ENCODE measurements around the gene SCIN. TPM values are rescaled to one million over a fixed set of nuclear protein-coding genes. Genes with fewer than 3 reads are reported as not detected.

The SCIN gene
- total RNA-seq, 1 experiment from 2014 or later = 0.39 TPM

DNA sequence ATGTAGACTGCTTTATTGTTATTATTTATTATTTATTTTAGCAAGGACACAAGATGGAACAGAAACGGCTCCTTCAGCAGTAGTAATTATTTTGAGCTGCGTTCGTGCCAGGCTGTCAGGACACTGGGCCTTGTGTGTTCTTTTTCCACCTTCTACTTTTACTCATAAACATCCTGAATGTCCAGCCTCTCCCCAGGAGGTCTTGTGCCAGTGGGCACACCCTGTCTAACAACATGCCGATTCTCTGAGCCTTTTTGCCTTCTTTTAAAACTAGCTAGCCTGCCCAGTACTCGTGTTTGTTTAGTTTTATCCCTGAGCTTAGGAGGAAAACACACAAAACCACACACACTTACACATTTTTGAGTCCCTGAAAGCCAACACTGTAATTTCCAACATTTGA is 1.2 kb downstream of the SCIN start:
- no peaks in the 10 kb centered on the region for H3K36me3 ChIP-seq (ENCODE audit: insufficient read depth, low read length, poor library complexity, severe bottlenecking)
- BruUV-seq (replicated peaks) = no TSS peak
- TF ChIP-seq EZH2 (IDR thresholded peaks at IDR 0.05; ENCODE audit: borderline replicate concordance, low read depth, low read length, poor library complexity, severe bottlenecking) = no peak
- no peak for TF ChIP-seq CTCF (conservative IDR thresholded peaks at IDR 0.05; ENCODE audit: low read depth, low read length)
- DNase-seq (ENCODE audit: low spot score) = no peak
- intact Hi-C loops (cut with micrococcal nuclease; ENCODE audit: unreplicated experiment) = no loop called here
- CTCF ChIA-PET = no interaction called here
- no peak overlapping the region for H3K27ac ChIP-seq (ENCODE audit: low read depth, low read length, poor library complexity, severe bottlenecking)
- no peaks in the 10 kb centered on the region for H3K4me1 ChIP-seq (ENCODE audit: insufficient read depth, low read length, poor library complexity, severe bottlenecking)
- no peak overlapping the region for H3K4me3 ChIP-seq (ENCODE audit: low read depth, low read length, poor library complexity, severe bottlenecking)
- peaks cover 34% of the 10 kb centered on the region for H3K27me3 ChIP-seq (replicated peaks; ENCODE audit: insufficient read depth, low read depth, low read length, poor library complexity)
- no peaks in the 10 kb centered on the region for H3K9me3 ChIP-seq (ENCODE audit: low read depth, low read length, poor library complexity, severe bottlenecking)
- POLR2A ChIA-PET (ENCODE audit: low non-redundant PET) = no interaction called here

DNA sequence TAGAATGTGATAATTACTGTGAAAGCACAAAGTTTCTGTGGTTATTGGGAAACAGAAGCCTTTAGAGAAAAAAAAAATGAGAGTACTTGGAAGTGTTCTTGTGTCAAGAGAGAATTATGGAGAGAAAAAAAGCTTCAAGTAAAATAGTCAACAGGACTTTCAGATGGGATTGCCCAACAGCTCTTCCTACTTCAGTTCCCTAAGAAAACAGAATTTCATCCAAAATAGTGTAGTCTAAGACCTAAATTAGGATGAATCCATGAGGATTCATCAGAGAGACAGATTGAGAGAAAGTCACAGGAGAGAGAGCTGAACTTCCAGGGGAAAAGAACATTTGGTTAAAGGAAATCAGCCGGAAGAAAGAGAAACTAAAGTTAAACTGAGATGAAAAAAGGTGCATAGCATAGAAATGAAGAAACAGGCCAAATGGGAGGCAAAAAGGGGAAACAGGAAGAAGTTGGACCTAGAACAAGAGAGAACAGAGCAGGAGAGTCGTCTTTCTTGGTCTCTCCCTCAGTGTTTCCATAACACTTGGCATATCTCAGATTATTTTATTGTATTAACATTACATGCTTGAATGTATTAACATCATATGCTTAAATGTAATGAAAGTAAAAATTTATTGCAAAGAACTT is 2.5 kb downstream of the SCIN start:
- BruUV-seq (replicated peaks) = no TSS peak
- no peak for TF ChIP-seq CTCF (conservative IDR thresholded peaks at IDR 0.05; ENCODE audit: low read depth, low read length)
- TF ChIP-seq EZH2 (IDR thresholded peaks at IDR 0.05; ENCODE audit: borderline replicate concordance, low read depth, low read length, poor library complexity, severe bottlenecking) = no peak
- no peak for DNase-seq (ENCODE audit: low spot score)
- intact Hi-C loops (cut with micrococcal nuclease; ENCODE audit: unreplicated experiment) = no loop called here
- CTCF ChIA-PET = no interaction called here
- Histone ChIP-seq H3K27me3 (replicated peaks; ENCODE audit: insufficient read depth, low read depth, low read length, poor library complexity) (peaks cover 34% of the 10 kb centered on the region), H3K27ac (ENCODE audit: low read depth, low read length, poor library complexity, severe bottlenecking) (no peak overlapping the region), H3K36me3 (ENCODE audit: insufficient read depth, low read length, poor library complexity, severe bottlenecking) (no peaks in the 10 kb centered on the region), H3K4me3 (ENCODE audit: low read depth, low read length, poor library complexity, severe bottlenecking) (no peak overlapping the region), H3K9me3 (ENCODE audit: low read depth, low read length, poor library complexity, severe bottlenecking) (no peaks in the 10 kb centered on the region), H3K4me1 (ENCODE audit: insufficient read depth, low read length, poor library complexity, severe bottlenecking) (no peaks in the 10 kb centered on the region)
- POLR2A ChIA-PET (ENCODE audit: low non-redundant PET) = no interaction called here

- no peak overlapping the region for H3K4me3 ChIP-seq (ENCODE audit: low read depth, low read length, poor library complexity, severe bottlenecking)
- H3K9me3 ChIP-seq (ENCODE audit: low read depth, low read length, poor library complexity, severe bottlenecking) = no peaks in the 10 kb centered on the region
- H3K27me3 ChIP-seq (replicated peaks; ENCODE audit: insufficient read depth, low read depth, low read length, poor library complexity) = peaks cover 34% of the 10 kb centered on the region
- DNase-seq (ENCODE audit: low spot score) = no peak
- CTCF ChIA-PET = no interaction called here
- no peak overlapping the region for H3K27ac ChIP-seq (ENCODE audit: low read depth, low read length, poor library complexity, severe bottlenecking)
- TF ChIP-seq CTCF (conservative IDR thresholded peaks at IDR 0.05; ENCODE audit: low read depth, low read length) (no peak), EZH2 (IDR thresholded peaks at IDR 0.05; ENCODE audit: borderline replicate concordance, low read depth, low read length, poor library complexity, severe bottlenecking) (no peak)
- POLR2A ChIA-PET (ENCODE audit: low non-redundant PET) = no interaction called here
- H3K36me3 ChIP-seq (ENCODE audit: insufficient read depth, low read length, poor library complexity, severe bottlenecking) = no peaks in the 10 kb centered on the region
- H3K4me1 ChIP-seq (ENCODE audit: insufficient read depth, low read length, poor library complexity, severe bottlenecking) = no peaks in the 10 kb centered on the region
- no TSS peak for BruUV-seq (replicated peaks)
- intact Hi-C loops (cut with micrococcal nuclease; ENCODE audit: unreplicated experiment) = no loop called here
Observed at GRCh38 chr7:12573885-12574284, 3.4 kb downstream of the SCIN start.

Data from A673 (cell line).